Calu3 (cell line): ENCODE measurements around the gene GSDME. TPM values are rescaled to one million over a fixed set of nuclear protein-coding genes. Genes with fewer than 3 reads are reported as not detected.

ENCODE experiments used
- BruUV-seq: library from RNA; stranded (reverse); fragments of 400-500 nt; replicated peaks from 2 replicates; lab custom pipeline; 2021; lab: Mats Ljungman, UMichigan
- CTCF ChIA-PET: fragments of 300-600 bp; sonication (Branson Sonifier 250); formaldehyde crosslinking; loops from one replicate; lab custom pipeline; 2022; ENCODE audit warnings: antibody characterized with exemption; lab: Charles Lee
- DNase-seq: peaks from one replicate; pipeline ENCODE4 v3.0.0; 2022
- H3K27ac Mint-ChIP-seq: one replicate; pipeline ENCODE4 v1.8.0; 2022; ENCODE audit warnings: mixed read lengths; ENCODE audit not compliant: unreplicated experiment
- H3K27me3 Mint-ChIP-seq: one replicate; pipeline ENCODE4 v1.8.0; 2022; ENCODE audit warnings: mixed read lengths; ENCODE audit not compliant: unreplicated experiment
- H3K36me3 Mint-ChIP-seq: one replicate; pipeline ENCODE4 v1.8.0; 2022; ENCODE audit warnings: mild to moderate bottlenecking, moderate library complexity, mixed read lengths; ENCODE audit not compliant: insufficient read depth, unreplicated experiment
- H3K4me1 Mint-ChIP-seq: one replicate; pipeline ENCODE4 v1.8.0; 2022; ENCODE audit warnings: mild to moderate bottlenecking, low read depth, mixed read lengths; ENCODE audit not compliant: unreplicated experiment
- H3K4me3 Mint-ChIP-seq: one replicate; pipeline ENCODE4 v1.8.0; 2022; ENCODE audit warnings: mild to moderate bottlenecking, low read depth, moderate library complexity, mixed read lengths; ENCODE audit not compliant: unreplicated experiment
- H3K9me3 Mint-ChIP-seq: one replicate; pipeline ENCODE4 v1.8.0; 2022; ENCODE audit warnings: low read depth, mixed read lengths; ENCODE audit not compliant: unreplicated experiment
- intact Hi-C: fragments of 100-400 bp; cut with micrococcal nuclease; formaldehyde crosslinking; loops from one replicate; pipeline ENCODE4 v1.10.0; 2022; ENCODE audit not compliant: unreplicated experiment
- total RNA-seq: library from RNA; stranded (reverse); gene quantifications from 2 replicates; pipeline ENCODE4 v1.2.3, GENCODE V29; 2022
- TF ChIP-seq, protein P1 (sequence below): fragments of 200-600 bp; IDR thresholded peaks from one replicate; pipeline ENCODE4 v1.8.0; 2022; ENCODE audit warnings: antibody characterized with exemption; ENCODE audit not compliant: unreplicated experiment

GSDME gene
- total RNA-seq, 1 experiment from 2014 or later: 9.4 TPM

DNA sequence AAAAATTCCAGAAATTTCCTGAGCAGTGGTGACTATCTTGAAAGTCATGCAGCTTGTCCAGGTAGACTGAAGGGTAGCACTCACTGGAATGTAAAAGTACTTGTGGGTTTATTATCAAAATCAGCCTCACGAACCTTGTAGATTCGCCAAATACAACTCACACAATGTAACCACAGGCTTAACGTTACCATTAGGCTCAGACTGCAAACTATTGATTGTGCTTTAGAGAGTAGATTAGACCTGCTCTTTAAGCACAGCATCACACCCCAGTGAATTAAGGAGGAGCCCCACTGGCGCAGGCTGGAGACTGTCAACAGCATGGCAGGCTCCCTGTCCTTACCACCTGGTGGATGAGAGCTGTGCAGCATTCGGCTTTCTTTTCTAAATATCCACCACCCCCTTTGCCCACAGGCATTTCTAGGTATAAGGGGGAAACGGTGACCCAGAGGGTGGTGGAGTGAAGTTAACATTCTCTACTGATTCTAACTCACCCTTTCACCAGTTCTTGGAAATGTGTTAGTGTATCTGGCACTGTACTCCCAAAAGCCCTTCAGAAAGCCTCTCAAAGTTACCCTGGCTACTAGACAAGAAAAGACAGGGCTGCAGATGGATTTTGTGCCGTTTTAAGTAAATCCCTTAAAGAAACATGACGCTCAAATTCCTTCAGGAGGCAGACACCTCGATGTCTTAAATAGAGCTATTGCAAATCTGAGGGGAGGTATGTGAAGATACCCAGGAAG is 56.6 kb downstream of the GSDME start:
- Mint-ChIP-seq H3K4me1 (peaks cover 14% of the 10 kb centered on the region), H3K27ac (no peak overlapping the region), H3K4me3 (no peak overlapping the region), H3K36me3 (peaks cover 7% of the 10 kb centered on the region), H3K9me3 (no peaks in the 10 kb centered on the region), H3K27me3 (no peaks in the 10 kb centered on the region)
- TF ChIP-seq, protein P1, sequence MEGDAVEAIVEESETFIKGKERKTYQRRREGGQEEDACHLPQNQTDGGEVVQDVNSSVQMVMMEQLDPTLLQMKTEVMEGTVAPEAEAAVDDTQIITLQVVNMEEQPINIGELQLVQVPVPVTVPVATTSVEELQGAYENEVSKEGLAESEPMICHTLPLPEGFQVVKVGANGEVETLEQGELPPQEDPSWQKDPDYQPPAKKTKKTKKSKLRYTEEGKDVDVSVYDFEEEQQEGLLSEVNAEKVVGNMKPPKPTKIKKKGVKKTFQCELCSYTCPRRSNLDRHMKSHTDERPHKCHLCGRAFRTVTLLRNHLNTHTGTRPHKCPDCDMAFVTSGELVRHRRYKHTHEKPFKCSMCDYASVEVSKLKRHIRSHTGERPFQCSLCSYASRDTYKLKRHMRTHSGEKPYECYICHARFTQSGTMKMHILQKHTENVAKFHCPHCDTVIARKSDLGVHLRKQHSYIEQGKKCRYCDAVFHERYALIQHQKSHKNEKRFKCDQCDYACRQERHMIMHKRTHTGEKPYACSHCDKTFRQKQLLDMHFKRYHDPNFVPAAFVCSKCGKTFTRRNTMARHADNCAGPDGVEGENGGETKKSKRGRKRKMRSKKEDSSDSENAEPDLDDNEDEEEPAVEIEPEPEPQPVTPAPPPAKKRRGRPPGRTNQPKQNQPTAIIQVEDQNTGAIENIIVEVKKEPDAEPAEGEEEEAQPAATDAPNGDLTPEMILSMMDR: no peak
- DNase-seq: no peak
- intact Hi-C loops: loop anchor here (10.0 kb wide), 1 partner anchor 394 kb away; no protein-coding TSS in a partner anchor
- CTCF ChIA-PET: no interaction called here
- no TSS peak for BruUV-seq

DNA sequence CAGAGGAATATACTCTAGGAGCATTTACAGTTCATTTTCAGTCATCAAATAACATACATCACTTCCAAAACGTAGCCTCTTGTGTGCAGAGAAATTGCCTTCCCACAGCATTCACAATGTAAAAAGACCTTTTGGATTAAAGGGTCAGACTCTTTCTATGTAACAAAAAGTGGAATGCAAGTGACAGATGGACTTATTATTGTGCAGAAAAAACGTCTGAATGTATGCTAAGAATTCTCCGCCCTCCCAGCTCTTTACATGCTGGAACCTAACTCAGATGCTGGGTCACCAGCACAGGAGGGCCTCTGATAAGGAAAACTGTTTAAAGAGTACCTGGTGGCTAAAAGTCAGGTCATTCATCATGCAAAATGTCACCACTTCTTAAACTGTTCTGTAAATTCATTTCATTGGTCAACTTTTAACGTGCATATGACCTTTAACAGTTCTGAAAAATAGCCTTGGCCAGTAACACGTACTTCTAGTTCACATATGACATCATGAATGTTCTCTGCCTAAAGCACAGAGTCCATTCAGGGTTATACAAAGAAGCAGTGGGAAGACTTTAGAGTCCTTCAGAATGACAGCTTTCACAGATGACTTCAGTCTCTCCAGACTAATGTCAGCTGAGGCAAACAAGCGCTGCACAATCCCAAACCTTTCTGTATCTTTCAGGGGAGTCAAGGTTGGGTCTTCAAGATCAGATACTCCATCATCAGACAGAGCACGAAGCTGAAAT is 58.6 kb downstream of the GSDME start:
- H3K36me3 Mint-ChIP-seq: peaks cover 10% of the 10 kb centered on the region
- no peaks in the 10 kb centered on the region for H3K9me3 Mint-ChIP-seq
- intact Hi-C loops: no loop called here
- BruUV-seq: no TSS peak
- no peaks in the 10 kb centered on the region for H3K27me3 Mint-ChIP-seq
- no peak for DNase-seq
- TF ChIP-seq, protein P1: no peak
- CTCF ChIA-PET: interaction anchor here (0.7 kb wide), 1 partner anchor 352 kb away, joined by 3 read pairs; no protein-coding TSS in a partner anchor
- H3K4me3 Mint-ChIP-seq: no peak overlapping the region
- peaks cover 14% of the 10 kb centered on the region for H3K4me1 Mint-ChIP-seq
- no peak overlapping the region for H3K27ac Mint-ChIP-seq

DNA sequence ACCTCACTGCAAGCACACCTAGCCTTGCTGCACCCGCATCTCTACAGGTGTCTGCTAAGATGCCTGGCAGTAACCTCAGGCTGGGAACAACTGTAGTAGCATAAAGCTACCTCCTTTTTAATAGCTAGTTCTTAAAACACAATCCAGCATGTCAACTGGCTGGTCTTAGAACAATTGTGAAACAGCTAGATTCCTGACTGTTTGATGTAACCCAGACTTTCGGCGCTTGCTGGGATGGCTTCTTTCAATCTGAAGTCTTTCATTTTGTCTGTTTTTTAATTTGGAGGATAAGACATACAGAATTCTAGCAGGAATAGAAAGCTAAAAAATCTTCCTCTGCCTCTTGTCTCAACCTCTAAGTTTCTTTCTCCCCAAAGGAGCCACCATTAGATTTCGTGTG is 59.8 kb downstream of the GSDME start:
- no peak for DNase-seq
- H3K27ac Mint-ChIP-seq: no peak overlapping the region
- H3K4me3 Mint-ChIP-seq: no peak overlapping the region
- peaks cover 10% of the 10 kb centered on the region for H3K36me3 Mint-ChIP-seq
- TF ChIP-seq, protein P1: no peak
- CTCF ChIA-PET: no interaction called here
- no TSS peak for BruUV-seq
- no peaks in the 10 kb centered on the region for H3K9me3 Mint-ChIP-seq
- intact Hi-C loops: no loop called here
- peaks cover 14% of the 10 kb centered on the region for H3K4me1 Mint-ChIP-seq
- H3K27me3 Mint-ChIP-seq: no peaks in the 10 kb centered on the region

DNA sequence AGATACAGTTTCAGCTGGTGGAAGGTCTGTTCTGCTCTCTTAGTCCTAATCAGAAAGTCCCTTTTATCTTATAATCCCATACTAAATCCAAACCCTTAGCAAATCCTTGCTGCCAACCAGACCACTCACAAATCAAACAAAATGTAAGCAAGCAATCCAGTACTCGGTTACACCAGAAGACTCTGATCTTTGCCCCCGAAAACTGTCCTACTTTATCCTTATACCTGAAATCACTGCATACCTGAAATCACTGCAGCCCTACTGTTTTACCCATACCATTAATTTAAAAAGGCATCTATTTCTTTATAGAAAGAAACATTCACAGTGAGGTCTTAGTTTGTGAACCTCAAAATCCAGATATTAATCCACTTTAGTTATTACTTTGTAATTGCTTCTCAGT is 64.7 kb downstream of the GSDME start:
- TF ChIP-seq, protein P1: no peak
- DNase-seq: no peak
- no peak overlapping the region for H3K4me3 Mint-ChIP-seq
- H3K36me3 Mint-ChIP-seq: peaks cover 5% of the 10 kb centered on the region
- no peak overlapping the region for H3K27ac Mint-ChIP-seq
- intact Hi-C loops: no loop called here
- H3K27me3 Mint-ChIP-seq: no peaks in the 10 kb centered on the region
- no peaks in the 10 kb centered on the region for H3K9me3 Mint-ChIP-seq
- BruUV-seq: no TSS peak
- H3K4me1 Mint-ChIP-seq: no peaks in the 10 kb centered on the region
- CTCF ChIA-PET: no interaction called here
